Ishikawa (cell line): ENCODE results near the gene TAS2R13.
A peak's percentile ranks its signal among the peaks of the same experiment; 100 is the strongest.

ENCODE experiments used
- CEBPB ChIP-seq: IDR thresholded peaks from 2 replicates; pipeline ENCODE4 v1.6.1; 2012
- CREB1 ChIP-seq: IDR thresholded peaks from 2 replicates; pipeline ENCODE4 v1.6.1; 2012; ENCODE audit warnings: low read depth
- EGR1 ChIP-seq: IDR thresholded peaks from 2 replicates; pipeline ENCODE4 v1.6.1; 2012
- EP300 ChIP-seq: IDR thresholded peaks from 2 replicates; pipeline ENCODE4 v1.6.1; 2012; ENCODE audit warnings: borderline replicate concordance
- FOXM1 ChIP-seq: IDR thresholded peaks from 2 replicates; pipeline ENCODE4 v1.6.1; 2012; ENCODE audit warnings: low read depth, borderline replicate concordance
- NFIC ChIP-seq: IDR thresholded peaks from 2 replicates; pipeline ENCODE4 v1.6.1; 2012
- RAD21 ChIP-seq: IDR thresholded peaks from 2 replicates; pipeline ENCODE4 v1.6.1; 2012; ENCODE audit warnings: low read depth
- REST ChIP-seq: IDR thresholded peaks from 2 replicates; pipeline ENCODE4 v1.6.1; 2012; ENCODE audit warnings: low read depth, mild to moderate bottlenecking
- TAF1 ChIP-seq: IDR thresholded peaks from 2 replicates; pipeline ENCODE4 v1.6.1; 2012; ENCODE audit warnings: low read depth, mild to moderate bottlenecking
- TCF12 ChIP-seq: IDR thresholded peaks from 2 replicates; pipeline ENCODE4 v1.6.1; 2012; ENCODE audit warnings: low read depth
- TEAD4 ChIP-seq: IDR thresholded peaks from 2 replicates; pipeline ENCODE4 v1.6.1; 2012
- USF1 ChIP-seq: IDR thresholded peaks from 2 replicates; pipeline ENCODE4 v1.6.1; 2012
- YY1 ChIP-seq: IDR thresholded peaks from 2 replicates; pipeline ENCODE4 v1.6.1; 2012; ENCODE audit warnings: low read depth
- ZBTB7A ChIP-seq: IDR thresholded peaks from 2 replicates; pipeline ENCODE4 v1.6.1; 2012; ENCODE audit warnings: low read depth
- TF ChIP-seq, protein P1 (sequence below): IDR thresholded peaks from 2 replicates; pipeline ENCODE4 v1.6.1; 2012

TAS2R13 gene

DNA sequence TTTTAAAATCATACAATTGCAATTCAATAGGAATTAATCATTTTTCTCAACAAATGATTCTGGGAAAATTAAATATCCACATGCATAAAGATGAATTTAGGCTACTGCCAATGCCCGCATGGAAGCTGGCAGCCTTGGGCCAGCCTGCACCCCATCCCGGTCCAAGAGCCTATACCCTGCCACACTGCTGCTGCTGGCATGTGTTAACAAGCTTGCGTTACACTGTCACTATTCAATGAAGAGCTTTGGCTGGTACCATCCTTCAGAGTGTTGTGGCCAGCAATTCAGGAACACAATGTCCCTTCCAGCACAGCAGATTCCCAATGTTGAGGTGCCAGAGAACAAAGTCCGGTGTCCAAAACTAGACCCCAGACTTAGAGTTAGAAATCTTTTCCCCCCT, 43.3 kb upstream of the TAS2R13 start:
- TF ChIP-seq TCF12 (no peak), NFIC (no peak), REST (no peak), FOXM1 (no peak), CREB1 (no peak), EP300 (no peak), RAD21 (no peak), CEBPB (no peak)
- TF ChIP-seq, protein P1, sequence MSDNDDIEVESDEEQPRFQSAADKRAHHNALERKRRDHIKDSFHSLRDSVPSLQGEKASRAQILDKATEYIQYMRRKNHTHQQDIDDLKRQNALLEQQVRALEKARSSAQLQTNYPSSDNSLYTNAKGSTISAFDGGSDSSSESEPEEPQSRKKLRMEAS: no peak

DNA sequence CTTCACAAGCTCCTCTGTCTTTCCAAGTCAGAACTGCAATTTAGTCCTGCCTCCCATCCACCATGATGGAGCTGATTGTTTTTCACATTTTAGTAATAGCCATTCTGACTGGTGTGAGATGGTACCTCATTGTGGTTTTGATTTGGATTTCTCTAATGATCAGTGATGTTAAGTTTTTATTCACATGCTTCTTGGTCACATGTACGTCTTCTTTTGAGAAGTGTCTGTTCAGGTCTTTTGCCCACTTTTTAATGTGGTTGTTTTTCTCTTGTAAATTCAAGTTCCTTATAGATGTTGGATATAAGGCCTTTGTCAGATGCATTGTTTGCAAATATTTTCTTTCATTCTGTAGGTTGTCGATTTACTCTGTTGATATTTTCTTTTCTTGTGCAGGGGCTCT, 33.8 kb upstream of the TAS2R13 start:
- no peak for TF ChIP-seq EGR1
- TF ChIP-seq RAD21: no peak
- no peak for TF ChIP-seq TCF12
- TF ChIP-seq FOXM1: no peak
- TF ChIP-seq ZBTB7A: no peak
- no peak for TF ChIP-seq YY1
- TF ChIP-seq NFIC: no peak
- no peak for TF ChIP-seq TEAD4
- TF ChIP-seq, protein P1: no peak
- TF ChIP-seq CEBPB: no peak
- TF ChIP-seq TAF1: no peak
- no peak for TF ChIP-seq EP300
- no peak for TF ChIP-seq REST
- TF ChIP-seq USF1: no peak
- no peak for TF ChIP-seq CREB1

- TF ChIP-seq, protein P1: peak; percentile 34; the same call in 1 of the 2 replicates
- TF ChIP-seq USF1 (no peak), RAD21 (no peak; the same call in 1 of the 2 replicates), TEAD4 (0 out of 2 replicates have a peak, but pooled peaks have one; percentile 24), YY1 (0 out of 2 replicates have a peak, but pooled peaks have one; percentile 13), CEBPB (no peak), NFIC (no peak), REST (no peak), FOXM1 (no peak), TAF1 (no peak), EGR1 (no peak), ZBTB7A (no peak), EP300 (no peak), TCF12 (0 out of 2 replicates have a peak, but pooled peaks have one; percentile 12), CREB1 (no peak)
These were observed 32.7 kb upstream of the TAS2R13 start for GRCh38 chr12:10941916-10942607.

- TF ChIP-seq YY1 (no peak), TCF12 (no peak), TEAD4 (no peak), CREB1 (no peak), EP300 (no peak), CEBPB (no peak), EGR1 (no peak), NFIC (no peak)
These were observed 32.0 kb upstream of the TAS2R13 start for GRCh38 chr12:10941369-10941768.
